ENCODE data around the gene TLDC2.

DNA sequence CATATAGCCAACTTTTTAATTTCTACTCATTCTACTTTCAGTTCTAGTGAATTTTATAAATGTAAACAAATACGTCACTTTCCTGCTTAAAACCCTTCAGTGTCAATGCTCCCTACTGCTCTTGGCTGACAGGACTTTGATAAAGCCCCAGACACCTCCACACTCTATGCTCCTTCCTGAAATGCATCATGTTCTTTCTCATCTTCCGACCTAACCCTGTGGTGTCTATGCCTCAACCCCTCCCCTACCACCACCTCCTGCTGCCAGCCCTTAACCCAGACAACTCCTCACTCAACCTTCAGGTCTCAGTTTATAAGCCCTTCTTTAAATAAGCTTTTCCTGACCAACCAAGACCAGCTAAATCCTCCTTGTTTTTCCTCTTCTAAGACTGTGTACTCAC is 19.1 kb downstream of the TLDC2 start:
- TF ChIP-seq, protein P1, sequence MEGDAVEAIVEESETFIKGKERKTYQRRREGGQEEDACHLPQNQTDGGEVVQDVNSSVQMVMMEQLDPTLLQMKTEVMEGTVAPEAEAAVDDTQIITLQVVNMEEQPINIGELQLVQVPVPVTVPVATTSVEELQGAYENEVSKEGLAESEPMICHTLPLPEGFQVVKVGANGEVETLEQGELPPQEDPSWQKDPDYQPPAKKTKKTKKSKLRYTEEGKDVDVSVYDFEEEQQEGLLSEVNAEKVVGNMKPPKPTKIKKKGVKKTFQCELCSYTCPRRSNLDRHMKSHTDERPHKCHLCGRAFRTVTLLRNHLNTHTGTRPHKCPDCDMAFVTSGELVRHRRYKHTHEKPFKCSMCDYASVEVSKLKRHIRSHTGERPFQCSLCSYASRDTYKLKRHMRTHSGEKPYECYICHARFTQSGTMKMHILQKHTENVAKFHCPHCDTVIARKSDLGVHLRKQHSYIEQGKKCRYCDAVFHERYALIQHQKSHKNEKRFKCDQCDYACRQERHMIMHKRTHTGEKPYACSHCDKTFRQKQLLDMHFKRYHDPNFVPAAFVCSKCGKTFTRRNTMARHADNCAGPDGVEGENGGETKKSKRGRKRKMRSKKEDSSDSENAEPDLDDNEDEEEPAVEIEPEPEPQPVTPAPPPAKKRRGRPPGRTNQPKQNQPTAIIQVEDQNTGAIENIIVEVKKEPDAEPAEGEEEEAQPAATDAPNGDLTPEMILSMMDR (IDR thresholded peaks at IDR 0.05; ENCODE audit: poor library complexity, severe bottlenecking), result no peak
- TF ChIP-seq EZH2 (IDR thresholded peaks at IDR 0.05; ENCODE audit: borderline replicate concordance, insufficient read depth, low read length, poor library complexity, severe bottlenecking) (no peak), POLR2AphosphoS5 (IDR thresholded peaks at IDR 0.05) (no peak), RAD21 (conservative IDR thresholded peaks at IDR 0.05) (no peak)

Measured in neural cell (in vitro differentiated cells).